SW 1271 (cell line): Measurements from ENCODE around the gene ALG5.

ENCODE experiments used
- DNase-seq, 2 experiments: peaks; one replicate each; lab custom pipeline; 2025; lab: John Stamatoyannopoulos, UW

The ALG5 gene

GRCh38 chr13:36915896-36916640, 83.1 kb downstream of the ALG5 start:
- no peak for DNase-seq

- DNase-seq = no peak
Measured at GRCh38 chr13:36915106-36915505, 84.0 kb downstream of the ALG5 start.

- no peak for DNase-seq
Measured at GRCh38 chr13:36914648-36915047, 84.5 kb downstream of the ALG5 start.

GRCh38 chr13:36913463-36913862, 85.7 kb downstream of the ALG5 start:
- DNase-seq = no peak

DNA sequence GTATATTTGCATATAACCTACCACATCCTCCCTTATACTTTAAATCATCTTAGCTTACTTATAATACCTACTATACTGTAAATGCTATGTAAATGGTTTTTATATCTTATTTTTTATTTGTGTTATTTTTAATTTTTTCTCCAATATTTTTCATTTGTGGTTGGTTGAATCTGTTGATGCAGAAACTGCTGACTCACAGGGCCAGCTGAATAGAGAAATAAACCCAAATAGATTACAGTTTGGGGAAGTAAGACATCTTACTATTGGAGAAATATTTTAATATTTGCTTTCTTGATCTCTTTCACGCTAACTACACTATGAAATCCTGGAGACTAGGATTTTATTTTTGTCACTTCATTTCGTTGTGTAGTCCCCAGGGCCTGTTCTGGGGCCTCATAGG, 86.2 kb downstream of the ALG5 start:
- no peak for DNase-seq

- DNase-seq = no peak
Measured at GRCh38 chr13:36912369-36912768, 86.8 kb downstream of the ALG5 start.

DNA sequence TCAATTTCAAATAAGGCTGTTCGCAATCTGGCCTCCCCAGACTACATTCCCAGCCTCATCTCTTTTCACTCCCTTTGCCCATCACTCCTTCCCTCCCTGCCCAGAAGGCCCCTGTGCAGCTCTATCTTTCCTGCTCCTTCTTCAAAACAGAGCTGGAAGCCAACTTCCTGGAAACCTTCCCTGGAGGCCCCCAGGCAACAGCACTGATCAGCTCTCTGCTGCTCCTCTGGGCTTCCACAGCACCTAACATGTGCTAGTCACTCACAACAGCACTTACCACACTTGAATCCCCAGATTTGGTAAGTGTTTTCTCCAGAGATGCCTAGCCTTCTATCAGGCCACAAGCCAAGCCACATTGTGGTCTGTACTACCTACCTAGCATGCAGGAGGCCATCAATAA, 88.6 kb downstream of the ALG5 start:
- no peak for DNase-seq

DNA sequence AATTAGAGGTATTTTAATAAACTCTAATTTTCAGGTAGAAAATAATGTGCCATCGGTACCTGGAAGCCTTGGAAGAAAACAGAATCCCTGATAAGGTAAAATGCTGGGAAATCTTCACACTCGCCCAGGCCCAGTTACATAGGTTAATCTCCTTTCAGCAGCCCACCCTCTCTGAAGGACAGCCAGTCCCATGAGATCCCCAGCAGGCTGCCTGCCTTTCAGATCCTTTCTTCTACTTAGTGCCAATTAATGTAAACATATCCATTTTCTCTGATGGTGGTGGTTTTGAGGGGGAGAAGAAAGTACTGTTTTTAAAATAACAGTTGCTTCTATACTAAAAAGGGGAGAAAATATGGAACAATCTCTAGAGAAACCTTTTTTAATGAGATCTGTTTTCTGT, 91.3 kb downstream of the ALG5 start:
- DNase-seq = no peak

GRCh38 chr13:36907266-36907665, 91.9 kb downstream of the ALG5 start:
- DNase-seq = no peak

- no peak for DNase-seq
Measured at GRCh38 chr13:36905944-36906343, 93.2 kb downstream of the ALG5 start.

- no peak for DNase-seq
Measured at GRCh38 chr13:36903925-36904595, 95.1 kb downstream of the ALG5 start.
